ENCODE data around the gene TPM2.
"Not testable (repeated sequence)": the region's sequence is repeated elsewhere in the genome, so short reads cannot be mapped to it uniquely, and the experiment has no call there.

DNA sequence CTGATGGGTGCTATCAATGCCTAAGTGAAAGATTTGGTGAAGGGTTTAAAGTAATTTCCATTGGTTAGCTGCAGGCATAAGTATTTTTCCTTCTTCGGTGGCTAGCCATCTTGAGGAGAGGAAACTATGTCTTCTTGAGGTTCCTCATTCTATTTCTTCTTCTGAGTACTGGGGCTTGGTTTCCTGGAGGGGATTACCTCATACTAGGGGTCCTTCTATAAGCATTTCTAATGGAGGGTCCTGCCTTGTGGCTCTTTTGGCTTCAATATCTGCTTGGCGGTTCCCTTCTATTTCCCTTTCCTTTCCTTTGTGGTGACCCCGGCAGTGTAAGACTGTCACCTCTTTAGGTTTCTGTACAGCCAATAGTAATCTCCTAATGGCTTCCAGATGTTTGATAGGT lies 48.2 kb downstream of the TPM2 start:
- not testable (repeated sequence) for TF ChIP-seq CSDC2, ESRRG, ZNF8 (CRISPR knock-in tag; IDR thresholded peaks at IDR 0.05)
